Right lobe of liver (tissue), 6 donors: ENCODE data around the gene RGS16. TPM values are rescaled to one million over a fixed set of nuclear protein-coding genes. Genes with fewer than 3 reads are reported as not detected.

ENCODE experiments used
- ATAC-seq, 4 donors: fragments of 200-7000 bp; cut with Tn5 transposase; one replicate each; pipeline ENCODE4 v1.9.1; 2020; ENCODE audit warnings: mild to moderate bottlenecking in 4 of 4, moderate library complexity in 4 of 4
- DNase-seq, 3 donors: peaks; one replicate each; pipeline ENCODE4 v3.0.0-alpha.2; 2020
- H3K27ac ChIP-seq, 3 donors: fragments of 200-600 bp; one replicate each; pipeline ENCODE4 v1.8.0; 2022
- H3K27me3 ChIP-seq, 2 donors: fragments of 200-600 bp; one replicate each; pipeline ENCODE4 v1.8.0; 2022
- H3K36me3 ChIP-seq, 4 donors: fragments of 200-600 bp; sonication (generic) in 1 of 4; one replicate each; pipeline versions ENCODE4 v1.5.1 to v1.8.0; 2017 to 2022; ENCODE audit warnings: control low read depth in 1 of 4
- H3K4me1 ChIP-seq, 4 donors: fragments of 200-600 bp; sonication (generic) in 1 of 4; one replicate each; pipeline versions ENCODE4 v1.5.1 to v1.8.0; 2017 to 2022; ENCODE audit warnings: control low read depth in 1 of 4
- H3K4me3 ChIP-seq, 3 donors: fragments of 200-600 bp; one replicate each; pipeline ENCODE4 v1.8.0; 2022
- H3K9me3 ChIP-seq, 4 donors: fragments of 200-600 bp; sonication (generic) in 1 of 4; one replicate each; pipeline versions ENCODE4 v1.5.1 to v1.8.0; 2017 to 2022; ENCODE audit warnings: control low read depth in 1 of 4
- CTCF ChIP-seq, 4 donors: fragments of 200-600 bp in 3 of 4; fragments of 450-650 bp in 1 of 4; IDR thresholded peaks; one replicate each; pipeline versions ENCODE4 v1.5.1 to v1.8.0; 2016 to 2022; ENCODE audit warnings: antibody characterized with exemption in 4 of 4, mild to moderate bottlenecking in 2 of 4
- POLR2A ChIP-seq: fragments of 450-650 bp; IDR thresholded peaks from one replicate; pipeline ENCODE4 v1.6.1; 2017; ENCODE audit warnings: antibody characterized with exemption, mild to moderate bottlenecking
- WGBS: methylation state at CpG from one replicate; pipeline ENCODE4 v1.1.6; 2018; ENCODE audit warnings: low coverage, low lambda C conversion rate; ENCODE audit not compliant: insufficient coverage; ENCODE audit errors: missing lambda C conversion rate; 5-methylcytosine and 5-hydroxymethylcytosine counted together
- intact Hi-C, 2 donors: fragments of 100-400 bp; cut with DNase I; formaldehyde crosslinking; loops; one replicate each; pipeline versions ENCODE4 v1.11.2 to v1.14.1; 2022
- total RNA-seq, 6 experiments: library from RNA; depleted of rRNA in 2 of 6; stranded (reverse); fragments of >200 nt in 2 of 6; fragmentation: NEBNext Ultra II Directional in 3 of 6; extraction: Animal tissue kit (Norgen Biotek cat#: 25700) in 3 of 6; gene quantifications; one replicate each; pipeline versions ENCODE4 v1.1.0 to v1.2.4, GENCODE V29; 2016 to 2023
- donor health status: DM: no; HTN: yes; CAD: no.
- donor health status: DM: no; HTN: no; CAD: no.
- donor health status: DM: no; HTN: no; CAD: no.
- donor health status: DM: no; HTN: yes; CAD: no.
- donor health status: DM: no; HTN: yes; CAD: no.

RGS16 gene
- total RNA-seq, 6 experiments from 2014 or later: 0.15 to 3.4 (median 0.99) TPM

GRCh38 chr1:182589520-182589919 is 14.7 kb downstream of the RGS16 start:
- H3K4me3 ChIP-seq: no peak overlapping the region
- intact Hi-C loops: no loop called here
- H3K36me3 ChIP-seq: no peaks in the 10 kb centered on the region
- H3K27ac ChIP-seq: peak overlapping the region in 1 of 3 donors; percentile 89
- no peaks in the 10 kb centered on the region for H3K9me3 ChIP-seq
- H3K27me3 ChIP-seq: no peaks in the 10 kb centered on the region
- WGBS: 88% methylated on average over 1 of the region's 3 CpGs
- TF ChIP-seq CTCF (IDR thresholded peaks at IDR 0.05) (no peak), POLR2A (no peak)
- no peak for DNase-seq
- peaks cover 0 to 5% (median 0%) of the 10 kb centered on the region in 4 donors for H3K4me1 ChIP-seq
- ATAC-seq: no peak

GRCh38 chr1:182588500-182589396 is 15.4 kb downstream of the RGS16 start, which contains the start of gene RNASEL:
RNASEL (minus strand) TSS chr1:182589256; CDS start chr1:182586806, 2,450 bp downstream.
- H3K4me3 ChIP-seq: peak within 1 kb of the TSS; percentile 69 to 79 (median 74)
- WGBS: 5% methylated on average over 20 of the region's 20 CpGs
- no peak for TF ChIP-seq POLR2A
- TF ChIP-seq CTCF (IDR thresholded peaks at IDR 0.05): no peak
- H3K27me3 ChIP-seq: no peaks in the 10 kb centered on the region
- peak; percentile 86 to 95 (median 92) for ATAC-seq
- peak; percentile 62 to 72 (median 65) for DNase-seq
- no peaks in the 10 kb centered on the region for H3K36me3 ChIP-seq
- no peaks in the 10 kb centered on the region for H3K9me3 ChIP-seq
- peaks cover 0 to 5% (median 0%) of the 10 kb centered on the region in 4 donors for H3K4me1 ChIP-seq
- peak within 1 kb of the TSS; percentile 89 to 93 (median 89) for H3K27ac ChIP-seq
- intact Hi-C loops: no loop called here

GRCh38 chr1:182587666-182588499 is 16.3 kb downstream of the RGS16 start:
- Histone ChIP-seq H3K4me3 (peak overlapping the region; percentile 69 to 79 (median 74)), H3K4me1 (peaks cover 0 to 5% (median 0%) of the 10 kb centered on the region in 4 donors), H3K9me3 (no peaks in the 10 kb centered on the region), H3K27me3 (no peaks in the 10 kb centered on the region), H3K36me3 (no peaks in the 10 kb centered on the region), H3K27ac (peak overlapping the region; percentile 89 to 93 (median 89))
- intact Hi-C loops: no loop called here
- no peak for TF ChIP-seq POLR2A
- TF ChIP-seq CTCF (IDR thresholded peaks at IDR 0.05): no peak
- DNase-seq (no peak), ATAC-seq (peak in 1 of 4 donors; percentile 18)
- 32% methylated on average over 4 of the region's 4 CpGs for WGBS

GRCh38 chr1:182587093-182587492 is 17.1 kb downstream of the RGS16 start:
- WGBS: 0% methylated on average over 1 of the region's 1 CpG
- TF ChIP-seq POLR2A (no peak), CTCF (IDR thresholded peaks at IDR 0.05) (no peak)
- no peaks in the 10 kb centered on the region for H3K36me3 ChIP-seq
- H3K27ac ChIP-seq: no peak overlapping the region
- no peaks in the 10 kb centered on the region for H3K27me3 ChIP-seq
- no peak overlapping the region for H3K4me3 ChIP-seq
- no peak for DNase-seq
- intact Hi-C loops: no loop called here
- ATAC-seq: no peak
- peaks cover 0 to 5% (median 0%) of the 10 kb centered on the region in 4 donors for H3K4me1 ChIP-seq
- H3K9me3 ChIP-seq: no peaks in the 10 kb centered on the region
